ENCODE measurements around the gene INPP5A.

The INPP5A gene

DNA sequence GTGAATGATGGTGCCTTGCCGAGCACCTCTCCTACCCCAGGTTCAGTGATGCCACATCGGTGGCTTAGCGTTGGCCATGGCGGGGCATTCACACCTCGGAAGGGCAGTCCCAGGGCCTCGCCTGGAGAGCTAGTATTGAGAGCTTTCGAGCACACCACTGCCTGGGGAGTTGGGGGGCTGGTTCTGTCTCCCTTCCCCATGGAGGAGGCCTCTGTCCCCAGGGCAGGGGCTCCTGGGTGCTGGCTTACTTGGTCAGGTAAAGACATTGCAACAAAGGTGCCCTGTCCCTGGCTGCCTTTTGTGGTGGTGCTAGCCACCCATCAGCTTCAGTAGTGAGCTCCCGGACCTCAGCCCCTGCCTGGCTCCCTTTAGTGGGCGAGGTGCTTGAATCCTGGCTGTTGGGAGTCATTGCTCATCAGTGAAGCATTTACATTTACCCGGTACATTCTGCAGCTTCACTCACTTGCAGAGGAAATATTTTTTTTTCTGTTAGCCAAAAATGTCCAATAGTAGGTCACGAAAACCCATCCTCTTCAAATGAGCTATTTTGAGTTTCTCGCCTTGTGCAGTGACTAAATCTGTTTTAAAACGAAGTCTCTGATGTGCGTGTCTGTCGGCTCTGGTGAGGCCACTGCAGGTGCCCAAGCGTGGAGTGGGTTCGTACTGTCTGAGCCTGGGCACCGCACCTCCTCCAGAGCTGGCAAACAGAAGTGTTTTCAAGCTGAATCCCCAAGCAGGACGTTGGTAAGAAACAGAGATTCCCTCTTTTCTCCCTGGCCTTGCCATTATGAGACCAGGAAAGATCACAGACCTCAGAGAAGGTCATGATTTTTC is 95.5 kb downstream of the INPP5A start:
- Mint-ChIP-seq H3K27me3 (ENCODE audit: low read depth) (peaks cover 3% of the 10 kb centered on the region), H3K36me3 (ENCODE audit: low read depth) (no peaks in the 10 kb centered on the region), H3K9me3 (no peaks in the 10 kb centered on the region), H3K4me1 (peaks cover 66% of the 10 kb centered on the region), H3K4me3 (no peak overlapping the region), H3K27ac (peak overlapping the region in 1 of 3 experiments; percentile 55)
- TF ChIP-seq, protein P1, sequence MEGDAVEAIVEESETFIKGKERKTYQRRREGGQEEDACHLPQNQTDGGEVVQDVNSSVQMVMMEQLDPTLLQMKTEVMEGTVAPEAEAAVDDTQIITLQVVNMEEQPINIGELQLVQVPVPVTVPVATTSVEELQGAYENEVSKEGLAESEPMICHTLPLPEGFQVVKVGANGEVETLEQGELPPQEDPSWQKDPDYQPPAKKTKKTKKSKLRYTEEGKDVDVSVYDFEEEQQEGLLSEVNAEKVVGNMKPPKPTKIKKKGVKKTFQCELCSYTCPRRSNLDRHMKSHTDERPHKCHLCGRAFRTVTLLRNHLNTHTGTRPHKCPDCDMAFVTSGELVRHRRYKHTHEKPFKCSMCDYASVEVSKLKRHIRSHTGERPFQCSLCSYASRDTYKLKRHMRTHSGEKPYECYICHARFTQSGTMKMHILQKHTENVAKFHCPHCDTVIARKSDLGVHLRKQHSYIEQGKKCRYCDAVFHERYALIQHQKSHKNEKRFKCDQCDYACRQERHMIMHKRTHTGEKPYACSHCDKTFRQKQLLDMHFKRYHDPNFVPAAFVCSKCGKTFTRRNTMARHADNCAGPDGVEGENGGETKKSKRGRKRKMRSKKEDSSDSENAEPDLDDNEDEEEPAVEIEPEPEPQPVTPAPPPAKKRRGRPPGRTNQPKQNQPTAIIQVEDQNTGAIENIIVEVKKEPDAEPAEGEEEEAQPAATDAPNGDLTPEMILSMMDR (IDR thresholded peaks at IDR 0.05; ENCODE audit: unreplicated experiment in 3 of 3) = no peak

- Mint-ChIP-seq H3K36me3 (ENCODE audit: low read depth) (no peaks in the 10 kb centered on the region), H3K9me3 (no peaks in the 10 kb centered on the region), H3K27me3 (ENCODE audit: low read depth) (peaks cover 3% of the 10 kb centered on the region), H3K4me3 (no peak overlapping the region), H3K4me1 (peaks cover 55% of the 10 kb centered on the region), H3K27ac (no peak overlapping the region)
- TF ChIP-seq, protein P1 (IDR thresholded peaks at IDR 0.05; ENCODE audit: unreplicated experiment in 3 of 3) = no peak
Observed at GRCh38 chr10:132634241-132634946, 96.8 kb downstream of the INPP5A start.

DNA sequence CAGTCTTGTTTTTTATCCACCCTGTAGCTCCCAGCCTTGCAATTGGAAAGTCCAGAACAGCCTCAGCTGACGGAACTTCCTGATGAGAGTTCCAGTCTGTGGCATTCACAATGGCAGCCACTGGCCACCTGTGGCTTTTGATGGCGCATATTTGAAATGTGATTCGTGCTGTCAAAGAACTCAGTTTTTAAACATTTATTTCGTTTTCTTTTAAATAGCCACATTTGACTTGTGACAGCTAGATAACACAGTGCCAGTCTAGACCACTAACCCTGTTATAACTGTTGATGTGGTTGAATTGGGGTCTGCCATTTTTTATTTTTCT is 97.3 kb downstream of the INPP5A start:
- TF ChIP-seq, protein P1 (IDR thresholded peaks at IDR 0.05; ENCODE audit: unreplicated experiment in 3 of 3) = no peak
- H3K27ac Mint-ChIP-seq = no peak overlapping the region
- no peaks in the 10 kb centered on the region for H3K36me3 Mint-ChIP-seq (ENCODE audit: low read depth)
- peaks cover 3% of the 10 kb centered on the region for H3K27me3 Mint-ChIP-seq (ENCODE audit: low read depth)
- peaks cover 50% of the 10 kb centered on the region for H3K4me1 Mint-ChIP-seq
- H3K9me3 Mint-ChIP-seq = peaks cover 4% of the 10 kb centered on the region
- H3K4me3 Mint-ChIP-seq = no peak overlapping the region

- H3K9me3 Mint-ChIP-seq = peaks cover 10% of the 10 kb centered on the region
- H3K4me3 Mint-ChIP-seq = no peak overlapping the region
- no peak overlapping the region for H3K27ac Mint-ChIP-seq
- H3K4me1 Mint-ChIP-seq = peaks cover 37% of the 10 kb centered on the region
- TF ChIP-seq, protein P1 (IDR thresholded peaks at IDR 0.05; ENCODE audit: unreplicated experiment in 3 of 3) = no peak
- peaks cover 3% of the 10 kb centered on the region for H3K27me3 Mint-ChIP-seq (ENCODE audit: low read depth)
- H3K36me3 Mint-ChIP-seq (ENCODE audit: low read depth) = peaks cover 4% of the 10 kb centered on the region
Observed at GRCh38 chr10:132636358-132636757, 98.8 kb downstream of the INPP5A start.

- Mint-ChIP-seq H3K27ac (peak overlapping the region in 2 of 3 experiments; percentile 9 to 68), H3K36me3 (ENCODE audit: low read depth) (peaks cover 4% of the 10 kb centered on the region), H3K27me3 (ENCODE audit: low read depth) (peaks cover 3% of the 10 kb centered on the region), H3K4me3 (peak overlapping the region in 2 of 3 experiments; percentile 38 to 53), H3K4me1 (peaks cover 27% of the 10 kb centered on the region), H3K9me3 (peaks cover 10% of the 10 kb centered on the region)
- TF ChIP-seq, protein P1 (IDR thresholded peaks at IDR 0.05; ENCODE audit: unreplicated experiment in 3 of 3) = peak; percentile 72 to 88 (median 73)
Observed at GRCh38 chr10:132637477-132638129, 100.0 kb downstream of the INPP5A start.

All from nephron (organoid).